D721Med (cell line): Measurements from ENCODE around the gene ATG9B.

Experiments
- DNase-seq: peaks from one replicate; pipeline ENCODE4 v3.0.0; 2011; ENCODE audit warnings: low spot score; ENCODE audit not compliant: insufficient read length
- FAIRE-seq: peaks from 2 replicates; lab custom pipeline; 2011; peaks lifted over from hg19 to GRCh38; lab: Jason Lieb, UNC
- CTCF ChIP-seq: IDR thresholded peaks from 2 replicates; pipeline ENCODE4 v1.5.1; 2012; ENCODE audit warnings: mild to moderate bottlenecking, control low read depth; ENCODE audit not compliant: insufficient read depth; ENCODE audit errors: missing control alignments

Gene ATG9B

GRCh38 chr7:151066273-151066974 lies 42.1 kb upstream of the ATG9B start:
- TF ChIP-seq CTCF: no peak
- no peak for FAIRE-seq
- DNase-seq: no peak

GRCh38 chr7:151065516-151065915 lies 41.2 kb upstream of the ATG9B start:
- FAIRE-seq: no peak
- TF ChIP-seq CTCF: no peak
- DNase-seq: no peak

GRCh38 chr7:151064993-151065392 lies 40.7 kb upstream of the ATG9B start:
- no peak for FAIRE-seq
- no peak for DNase-seq
- no peak for TF ChIP-seq CTCF

GRCh38 chr7:151064454-151064853 lies 40.2 kb upstream of the ATG9B start:
- no peak for TF ChIP-seq CTCF
- FAIRE-seq (no peak), DNase-seq (no peak)

GRCh38 chr7:151063212-151063561 lies 38.9 kb upstream of the ATG9B start:
- DNase-seq (no peak), FAIRE-seq (no peak)
- TF ChIP-seq CTCF: no peak

GRCh38 chr7:151062399-151063211 lies 38.3 kb upstream of the ATG9B start:
- DNase-seq (peak; percentile 99), FAIRE-seq (no peak)
- no peak for TF ChIP-seq CTCF

- TF ChIP-seq CTCF: no peak
- no peak for DNase-seq
- FAIRE-seq: no peak
Measured at GRCh38 chr7:151062111-151062398, 37.8 kb upstream of the ATG9B start.
